K562 (cell line): Measurements from ENCODE around the gene CTIF. TPM values are rescaled to one million over a fixed set of nuclear protein-coding genes. Genes with fewer than 3 reads are reported as not detected.

ENCODE experiments used
- AFF1 ChIP-seq, 2 experiments: fragments of 450-650 bp; IDR thresholded peaks; 2 replicates each; pipeline ENCODE4 v1.6.1; 2018; ENCODE audit warnings: mild to moderate bottlenecking in 2 of 2, low read depth in 1 of 2; ENCODE audit not compliant: partially characterized antibody in 2 of 2
- CHD7 ChIP-seq: fragments of 200-600 bp; sonication (generic); IDR thresholded peaks from one replicate; pipeline ENCODE4 v1.6.1; 2012; ENCODE audit warnings: mild to moderate bottlenecking, low read depth, low read length, inconsistent platforms
- NR4A1 ChIP-seq, 2 experiments: fragments of 250-450 bp in 1 of 2; fragments of 450-650 bp in 1 of 2; sonication (Bioruptor Pico) in 1 of 2; IDR thresholded peaks; 2 replicates each; pipeline versions ENCODE4 v1.4.0 to v1.6.1; 2016 to 2020; ENCODE audit warnings: mild to moderate bottlenecking in 2 of 2, missing compliant biosample characterization in 1 of 2, missing genetic modification characterization in 1 of 2, moderate library complexity in 1 of 2
- TEAD1 ChIP-seq, 2 experiments: fragments of 450-650 bp in 1 of 2; sonication (generic) in 1 of 2; formaldehyde crosslinking; IDR thresholded peaks; 2 replicates each; pipeline versions ENCODE4 v1.4.0 to v1.8.0; 2020 to 2022; ENCODE audit warnings: mild to moderate bottlenecking in 2 of 2, missing genetic modification reagents in 1 of 2
- WHSC1 ChIP-seq: IDR thresholded peaks from one replicate; pipeline ENCODE4 v1.6.1; 2012; ENCODE audit warnings: low read length, control low read depth, inconsistent platforms
- ZBTB49 ChIP-seq: sonication (generic); formaldehyde crosslinking; IDR thresholded peaks from 2 replicates; pipeline ENCODE4 v1.8.0; 2022; ENCODE audit warnings: missing genetic modification reagents, mild to moderate bottlenecking, borderline replicate concordance
- polyA plus RNA-seq, 8 experiments: library from polyadenylated mRNA; depleted of rRNA in 4 of 8; stranded (reverse) in 5 of 8; unstranded in 3 of 8; fragments of >200 nt; fragmentation: Nextera tagmentation in 2 of 8; fragmentation: Illumina TruSeq in 1 of 8; extraction: Ambion mirVana in 2 of 8; extraction: Trizol in 1 of 8; gene quantifications; 2 replicates each; pipeline versions ENCODE4 v1.2.1 to v1.2.3, GENCODE V29; 2011 to 2014; ENCODE audit warnings: inconsistent platforms in 1 of 8, missing spikeins in 1 of 8
- total RNA-seq, 7 experiments: library from RNA; depleted of rRNA in 6 of 7; stranded (reverse); fragments of >200 nt in 6 of 7; fragmentation: Illumina TruSeq in 2 of 7; extraction: Trizol in 2 of 7; gene quantifications; 2 replicates each; pipeline versions ENCODE4 v1.2.1 to v1.2.3, GENCODE V29; 2011 to 2021; ENCODE audit warnings: low replicate concordance in 1 of 7

CTIF gene
- total and polyA plus RNA-seq, 9 of the 15 experiments (the other 6 are each of a cell fraction or from before 2014, with no cell fraction given): 0.17 to 11.5 (median 2.2) TPM

GRCh38 chr18:48708807-48709206, 170.0 kb downstream of the CTIF start (continued):
- TF ChIP-seq ZBTB49 (no peak), NR4A1 (CRISPR knock-in tag; IDR thresholded peaks at IDR 0.05) (no peak), NR4A1 (tag; IDR thresholded peaks at IDR 0.05) (no peak), TEAD1 (CRISPR knock-in tag; IDR thresholded peaks at IDR 0.05) (no peak), CHD7 (no peak), WHSC1 (no peak), AFF1 (IDR thresholded peaks at IDR 0.05; ENCODE audit: low read depth in 1 of 2, partially characterized antibody in 2 of 2) (no peak)
